ENCODE measurements around the gene VTCN1.
"Not testable (repeated sequence)": the region's sequence is repeated elsewhere in the genome, so short reads cannot be mapped to it uniquely, and the experiment has no call there.

The VTCN1 gene

DNA sequence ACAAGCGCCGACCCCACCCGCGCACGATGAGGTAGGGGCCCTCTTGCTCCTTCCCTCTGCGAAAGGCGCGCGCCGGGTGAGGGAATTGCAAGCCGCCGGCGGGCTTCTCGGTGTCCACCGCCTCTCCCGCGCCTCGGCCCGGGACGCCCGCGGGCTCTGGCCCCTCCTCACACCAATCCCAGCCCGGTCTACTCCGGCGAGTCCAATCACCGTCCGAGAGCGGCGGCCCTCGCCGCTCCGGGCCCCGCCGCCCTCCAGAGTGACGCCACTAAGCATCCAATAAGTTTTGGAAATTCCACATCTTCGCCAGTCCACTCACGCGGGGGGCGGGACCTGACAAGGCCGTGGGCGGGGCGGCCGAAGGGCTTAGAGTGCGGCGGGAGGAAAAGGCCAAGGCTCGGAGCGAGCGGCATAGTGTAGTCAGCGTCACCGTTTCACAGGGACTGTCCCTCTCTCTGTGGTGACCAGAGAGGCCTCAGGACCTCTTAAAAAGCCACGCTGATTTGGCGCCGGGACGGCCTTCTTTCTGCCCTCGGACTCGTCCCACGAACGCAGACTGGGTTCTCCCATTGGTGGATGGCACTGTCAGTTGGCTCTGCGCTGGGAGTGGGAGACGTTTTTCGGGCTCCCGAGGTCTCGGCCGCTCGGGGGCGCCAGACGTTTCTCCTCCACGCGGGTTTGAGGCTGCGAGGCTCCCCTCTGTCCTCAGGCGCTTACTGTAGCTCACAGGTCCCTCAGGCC is 89.0 kb downstream of the VTCN1 start, which contains the start of gene TRIM45:
TRIM45 (minus strand) TSS at position 161 of the 741 bp plus-strand sequence. CDS start 548 bp downstream, outside the sequence.
- peak; percentile 98 to 99 for DNase-seq

DNA sequence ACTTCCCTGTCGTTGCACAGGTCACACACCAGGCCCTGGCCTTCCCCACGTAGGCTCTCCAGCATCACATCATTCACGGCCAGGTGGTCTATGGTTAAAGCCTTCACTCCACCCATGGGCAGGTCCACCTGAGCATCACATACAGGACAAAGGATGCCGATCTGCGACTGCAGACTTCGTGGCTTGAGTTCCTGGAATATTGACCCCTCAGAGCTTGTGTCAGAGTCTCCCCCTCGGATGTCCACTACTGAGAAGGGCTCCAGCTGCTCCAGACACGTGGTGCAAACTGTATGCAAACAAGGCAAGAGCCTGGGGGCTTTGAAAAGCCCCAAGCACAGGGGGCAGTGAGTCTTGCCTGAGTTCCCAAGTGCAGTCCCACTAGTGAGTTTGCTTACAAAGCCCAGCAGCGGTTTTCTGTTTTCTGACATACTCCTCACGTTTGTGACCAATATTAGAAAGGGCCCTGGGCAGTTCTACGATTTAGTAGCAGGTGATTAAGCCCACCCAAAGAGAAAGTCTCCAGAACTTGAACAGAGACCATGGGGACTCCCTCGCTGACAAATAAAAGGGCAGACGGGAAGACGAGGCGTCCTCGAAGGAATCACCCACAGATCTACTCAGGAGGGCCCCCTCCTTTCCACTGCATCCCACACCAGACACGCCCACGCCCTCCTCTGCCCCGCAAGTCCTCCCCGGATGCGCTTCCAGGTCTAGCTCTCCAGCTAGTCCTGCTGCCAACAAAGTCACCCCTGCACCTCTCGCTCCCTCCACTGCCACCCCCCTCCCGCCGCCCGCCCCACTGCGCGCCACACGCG is 89.7 kb downstream of the VTCN1 start:
- peak; percentile 63 to 90 for DNase-seq

- DNase-seq: not testable (repeated sequence)
These were observed 91.6 kb downstream of the VTCN1 start for GRCh38 chr1:117119144-117119543.

- DNase-seq: no peak
These were observed 92.6 kb downstream of the VTCN1 start for GRCh38 chr1:117118137-117118536.

DNA sequence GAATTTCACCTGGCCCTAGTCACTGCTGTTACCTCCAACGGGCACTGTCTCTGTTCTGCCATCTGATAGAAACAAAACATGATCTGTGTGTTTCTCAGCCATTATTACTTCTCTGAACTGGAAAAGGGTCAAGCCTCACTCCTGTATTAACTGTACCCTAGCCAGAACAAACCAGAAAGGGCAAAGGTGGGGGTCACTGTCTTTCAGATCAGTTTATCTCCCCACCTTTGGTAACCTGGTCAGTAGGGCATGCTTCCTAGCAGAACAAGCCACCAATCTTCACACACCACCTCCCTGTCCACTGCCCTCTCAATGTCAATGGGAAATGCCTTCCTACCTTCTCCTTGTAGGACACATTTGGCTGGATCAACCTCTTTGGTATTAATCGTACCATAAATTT is 93.0 kb downstream of the VTCN1 start:
- no peak for DNase-seq

- no peak for DNase-seq
These were observed 94.0 kb downstream of the VTCN1 start for GRCh38 chr1:117116784-117117130.

- no peak for DNase-seq
These were observed 94.5 kb downstream of the VTCN1 start for GRCh38 chr1:117116090-117116783.

DNA sequence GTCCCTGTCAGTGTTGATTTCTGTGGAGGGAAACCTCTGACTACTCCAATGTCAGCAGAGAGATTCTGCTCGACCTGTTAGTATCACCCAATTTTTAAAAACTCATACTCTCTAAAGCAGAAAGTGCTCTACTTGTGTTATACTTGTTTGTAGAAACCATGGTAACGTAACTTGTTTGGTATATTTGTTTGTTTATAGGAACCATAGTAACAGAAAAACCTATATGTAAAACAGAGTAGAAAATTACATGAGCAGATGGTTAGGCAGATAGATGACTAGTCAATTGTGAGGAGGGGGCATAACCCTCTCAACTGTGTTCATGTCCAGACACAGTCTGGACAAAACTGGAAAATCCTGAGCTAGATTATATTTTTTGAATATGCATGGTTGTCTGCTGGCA is 95.8 kb downstream of the VTCN1 start:
- DNase-seq: no peak

DNA sequence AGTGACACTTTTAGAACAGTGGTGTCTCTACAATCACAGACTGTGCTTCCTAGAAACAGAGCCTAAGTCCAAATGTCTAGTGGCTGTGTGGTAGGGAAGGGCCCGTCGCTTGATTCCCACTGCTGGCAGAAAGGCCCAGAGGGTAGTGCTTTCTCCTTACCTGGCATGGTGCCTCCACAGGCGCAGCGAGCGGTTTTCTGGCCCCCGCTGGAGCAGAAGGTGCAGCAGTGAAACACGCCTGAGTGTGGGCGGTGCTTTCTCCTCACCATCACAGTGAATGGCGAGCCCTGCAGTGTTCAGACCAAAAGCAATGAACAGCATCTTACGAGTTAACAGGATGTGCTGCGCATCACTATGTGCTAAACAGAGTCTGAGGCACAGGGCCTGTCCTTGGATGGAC is 97.5 kb downstream of the VTCN1 start:
- DNase-seq: no peak

DNA sequence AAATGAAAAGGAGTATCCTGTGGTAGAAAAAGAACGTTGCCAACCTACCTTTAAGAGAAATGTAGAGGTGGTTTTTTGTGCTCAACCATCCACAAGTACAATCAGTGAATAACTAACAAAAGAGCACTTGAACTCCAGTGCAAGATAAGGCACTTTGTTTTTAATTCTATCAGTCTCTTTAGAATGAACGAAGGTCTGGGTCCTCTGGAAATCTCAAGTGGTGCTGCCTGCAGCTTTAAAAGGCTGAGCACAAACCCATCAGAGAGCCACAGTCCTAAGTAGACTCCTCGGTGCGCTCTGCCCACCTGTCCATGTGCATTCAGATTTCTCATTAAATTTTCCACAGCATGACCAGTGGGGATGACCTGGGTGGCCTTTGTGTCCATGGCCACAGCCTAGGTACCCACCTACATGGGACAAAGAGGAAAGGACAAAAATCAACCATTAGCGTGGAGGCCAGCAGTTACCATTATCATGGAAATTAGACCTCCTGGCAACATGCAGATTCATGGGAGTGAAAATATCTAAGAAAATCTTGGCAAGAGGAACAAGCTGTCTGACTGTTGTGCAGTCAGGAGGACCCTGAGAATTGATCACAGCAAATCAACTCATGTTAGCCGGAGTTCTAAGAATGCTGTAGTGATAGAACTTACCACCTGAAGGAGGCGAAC is 98.5 kb downstream of the VTCN1 start:
- no peak for DNase-seq

- DNase-seq: no peak
These were observed 100.0 kb downstream of the VTCN1 start for GRCh38 chr1:117110774-117111173.

DNA sequence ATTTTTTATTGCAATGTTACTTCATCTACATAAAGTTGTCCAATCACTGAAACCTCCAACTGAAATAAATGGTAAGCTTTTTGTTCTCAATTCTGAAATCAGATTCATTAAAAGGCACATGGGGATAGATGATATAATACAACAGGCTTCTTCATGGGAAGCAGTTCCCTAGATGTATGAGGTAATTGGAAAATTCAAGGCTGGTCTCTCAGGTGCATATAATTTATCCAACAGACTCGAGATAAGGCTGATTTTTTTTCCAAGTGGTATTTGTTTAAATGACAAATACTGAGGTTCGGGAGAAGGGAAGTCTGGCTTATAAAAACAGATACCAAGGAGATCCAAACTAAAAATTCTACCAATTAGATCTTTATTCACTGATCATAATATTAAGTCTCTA is 103.4 kb downstream of the VTCN1 start:
- DNase-seq: no peak

DNA sequence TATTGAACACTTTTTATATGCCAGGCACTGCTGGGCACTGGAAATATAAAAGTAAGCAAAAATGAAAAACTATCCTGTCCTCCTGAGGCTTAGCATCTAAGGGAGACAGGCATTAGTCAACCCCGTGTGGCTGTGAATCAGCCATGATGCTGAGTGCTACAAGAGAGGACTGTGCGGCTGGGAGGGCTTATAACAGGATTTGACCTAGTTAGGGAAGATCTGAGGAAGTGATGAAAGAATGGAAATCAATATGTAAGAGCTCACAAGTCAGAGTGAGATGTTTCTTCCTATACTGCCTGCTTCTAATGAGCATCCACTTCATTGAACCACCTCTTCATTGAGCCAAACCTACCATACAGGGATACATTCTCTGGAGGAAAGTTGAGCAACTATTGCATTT is 104.2 kb downstream of the VTCN1 start:
- no peak for DNase-seq

GRCh38 chr1:117105722-117106121 is 105.0 kb downstream of the VTCN1 start:
- DNase-seq: no peak

GRCh38 chr1:117104986-117105385 is 105.7 kb downstream of the VTCN1 start:
- no peak for DNase-seq

- not testable (repeated sequence) for DNase-seq
These were observed 108.9 kb downstream of the VTCN1 start for GRCh38 chr1:117101858-117102257.

- no peak for DNase-seq
These were observed 109.4 kb downstream of the VTCN1 start for GRCh38 chr1:117101334-117101733.

DNA sequence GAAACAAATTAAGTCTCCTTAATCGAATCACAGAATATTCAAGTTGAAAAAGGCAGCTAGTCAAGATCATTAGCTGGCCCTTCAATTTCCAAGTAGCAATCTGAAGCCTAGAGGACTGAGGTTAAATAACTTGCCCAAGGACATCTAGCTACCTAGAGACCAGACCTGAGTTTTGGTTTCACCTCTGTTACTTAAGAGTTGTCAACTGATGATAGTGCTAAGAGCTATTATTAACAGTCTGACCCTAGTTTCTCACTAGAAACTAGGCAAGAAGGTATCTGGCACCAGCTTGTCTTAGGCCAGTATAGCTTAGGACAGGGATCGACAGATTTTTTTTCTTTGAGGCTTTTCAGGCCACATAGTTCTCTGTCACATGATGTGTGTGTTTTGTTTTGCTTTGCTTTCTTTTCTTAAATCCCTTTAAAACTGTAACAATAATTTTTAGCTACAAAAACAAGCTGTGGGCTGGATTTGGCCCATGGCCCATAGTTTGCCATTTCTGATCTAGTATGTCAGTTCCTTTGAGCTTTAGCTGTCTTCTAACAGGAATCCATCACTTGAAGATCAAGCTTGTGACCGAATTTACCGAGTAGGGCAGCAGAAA is 112.3 kb downstream of the VTCN1 start:
- DNase-seq: no peak

DNA sequence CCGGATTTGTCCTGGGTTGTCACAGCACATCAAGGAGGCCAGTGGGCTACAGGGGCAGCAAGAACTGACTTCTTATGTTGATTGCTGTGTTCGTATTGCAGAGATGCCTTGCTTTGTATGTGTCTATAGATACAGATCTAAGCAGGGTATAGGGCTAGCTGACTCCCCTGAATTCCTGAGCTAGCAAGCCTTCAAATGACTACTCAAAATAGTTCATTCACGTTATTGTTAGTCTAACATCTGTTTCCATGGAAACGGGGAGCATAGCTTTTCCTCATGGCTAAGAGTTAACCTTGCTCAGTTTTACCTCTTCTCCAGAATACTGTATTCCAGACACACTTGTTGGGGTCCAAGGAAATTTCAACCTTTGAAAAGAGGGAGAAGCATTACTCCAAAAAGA is 113.3 kb downstream of the VTCN1 start:
- DNase-seq: no peak

GRCh38 chr1:117096951-117097408 is 113.7 kb downstream of the VTCN1 start:
- DNase-seq: no peak

DNA sequence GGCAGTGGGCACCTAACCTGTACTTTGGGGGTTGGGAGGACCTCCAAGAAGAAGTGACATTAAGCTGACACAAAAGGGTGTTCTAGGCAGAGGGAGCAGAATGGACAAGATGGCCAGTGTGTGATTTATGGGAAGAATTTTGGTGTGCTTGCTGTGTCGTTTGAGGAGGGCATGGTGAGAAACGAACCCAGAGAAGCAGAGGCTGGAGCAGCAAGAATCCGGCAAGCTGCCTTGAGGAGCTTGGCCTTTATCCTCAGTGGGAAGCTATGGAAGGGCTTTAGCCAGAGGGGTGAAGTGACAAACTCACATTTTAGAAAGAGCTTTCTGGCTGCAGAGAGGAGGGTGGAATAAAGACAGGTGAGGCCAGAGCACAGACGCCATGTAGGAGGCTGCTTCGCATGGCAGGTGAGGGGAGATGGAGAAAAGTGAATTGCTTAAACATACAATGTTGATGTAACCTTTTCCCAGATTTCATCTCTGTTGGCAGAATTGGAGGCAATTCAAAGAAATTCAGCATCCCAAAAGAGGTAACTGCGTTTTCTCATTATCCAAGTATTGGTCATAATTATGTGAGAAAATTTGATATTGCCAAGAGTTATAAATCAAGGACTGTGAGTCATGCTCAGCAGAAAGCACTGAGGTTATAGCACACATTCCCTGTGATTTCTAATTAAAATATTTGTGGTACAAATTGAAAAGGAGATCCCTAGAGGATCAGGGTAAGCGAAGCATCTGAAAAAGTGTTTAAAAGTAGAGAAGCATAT is 115.7 kb downstream of the VTCN1 start:
- DNase-seq: no peak
